ENCODE data around the gene COG8.
A peak's percentile ranks its signal among the peaks of the same experiment; 100 is the strongest.
"Not testable (repeated sequence)": the region's sequence is repeated elsewhere in the genome, so short reads cannot be mapped to it uniquely, and the experiment has no call there.

The COG8 gene

GRCh38 chr16:69319826-69320739 is 19.3 kb downstream of the COG8 start:
- DNase-seq (ENCODE audit: extremely low read depth in 1 of 2, low read depth in 1 of 2), result no peak

- no peak for DNase-seq (ENCODE audit: extremely low read depth in 1 of 2, low read depth in 1 of 2)
Observed at GRCh38 chr16:69319381-69319780, 20.0 kb downstream of the COG8 start.

GRCh38 chr16:69318911-69319289 is 20.5 kb downstream of the COG8 start:
- DNase-seq (ENCODE audit: extremely low read depth in 1 of 2, low read depth in 1 of 2), result no peak

- no peak for DNase-seq (ENCODE audit: extremely low read depth in 1 of 2, low read depth in 1 of 2)
Observed at GRCh38 chr16:69318177-69318910, 21.0 kb downstream of the COG8 start.

GRCh38 chr16:69316595-69317034 is 22.7 kb downstream of the COG8 start:
- no peak for DNase-seq (ENCODE audit: extremely low read depth in 1 of 2, low read depth in 1 of 2)

GRCh38 chr16:69315486-69316311 is 23.7 kb downstream of the COG8 start:
- no peak for DNase-seq (ENCODE audit: extremely low read depth in 1 of 2, low read depth in 1 of 2)

GRCh38 chr16:69314534-69314933 is 24.8 kb downstream of the COG8 start:
- DNase-seq (ENCODE audit: extremely low read depth in 1 of 2, low read depth in 1 of 2), result no peak

- DNase-seq (ENCODE audit: extremely low read depth in 1 of 2, low read depth in 1 of 2), result no peak
Observed at GRCh38 chr16:69313469-69313868, 25.9 kb downstream of the COG8 start.

GRCh38 chr16:69311533-69312387 is 27.6 kb downstream of the COG8 start:
- peak in 1 of 2 donors; percentile 22 for DNase-seq (ENCODE audit: extremely low read depth in 1 of 2, low read depth in 1 of 2)

- peak; percentile 90 to 97 for DNase-seq (ENCODE audit: extremely low read depth in 1 of 2, low read depth in 1 of 2)
Observed at GRCh38 chr16:69310653-69311532, 28.5 kb downstream of the COG8 start, which contains the start of gene VPS4A. Gene VPS4A, plus strand, starts transcription at chr16:69311350. Its CDS starts 162 bp downstream, at chr16:69311512.

GRCh38 chr16:69309316-69309715 is 30.0 kb downstream of the COG8 start:
- DNase-seq (ENCODE audit: extremely low read depth in 1 of 2, low read depth in 1 of 2), result no peak

- DNase-seq (ENCODE audit: extremely low read depth in 1 of 2, low read depth in 1 of 2), result no peak
Observed at GRCh38 chr16:69307856-69308255, 31.5 kb downstream of the COG8 start.

- DNase-seq (ENCODE audit: extremely low read depth in 1 of 2, low read depth in 1 of 2), result no peak
Observed at GRCh38 chr16:69307091-69307490, 32.3 kb downstream of the COG8 start.

- DNase-seq (ENCODE audit: extremely low read depth in 1 of 2, low read depth in 1 of 2), result no peak
Observed at GRCh38 chr16:69306031-69306430, 33.3 kb downstream of the COG8 start.

GRCh38 chr16:69302301-69302700 is 37.1 kb downstream of the COG8 start:
- DNase-seq (ENCODE audit: extremely low read depth in 1 of 2, low read depth in 1 of 2), result no peak

GRCh38 chr16:69301861-69302260 is 37.5 kb downstream of the COG8 start:
- DNase-seq (ENCODE audit: extremely low read depth in 1 of 2, low read depth in 1 of 2), result no peak

GRCh38 chr16:69301187-69301586 is 38.2 kb downstream of the COG8 start:
- DNase-seq (ENCODE audit: extremely low read depth in 1 of 2, low read depth in 1 of 2), result no peak

- no peak for DNase-seq (ENCODE audit: extremely low read depth in 1 of 2, low read depth in 1 of 2)
Observed at GRCh38 chr16:69298261-69298660, 41.1 kb downstream of the COG8 start.

GRCh38 chr16:69296771-69297170 is 42.6 kb downstream of the COG8 start:
- DNase-seq (ENCODE audit: extremely low read depth in 1 of 2, low read depth in 1 of 2), result not testable (repeated sequence)
